Measurements from ENCODE around the gene SAPCD2. TPM values are rescaled to one million over a fixed set of nuclear protein-coding genes. Genes with fewer than 3 reads are reported as not detected.

SAPCD2 gene
- total and polyA plus RNA-seq, 9 of the 15 experiments (the other 6 are each of a cell fraction or from before 2014, with no cell fraction given): 3.4 to 91.8 (median 18.8) TPM

DNA sequence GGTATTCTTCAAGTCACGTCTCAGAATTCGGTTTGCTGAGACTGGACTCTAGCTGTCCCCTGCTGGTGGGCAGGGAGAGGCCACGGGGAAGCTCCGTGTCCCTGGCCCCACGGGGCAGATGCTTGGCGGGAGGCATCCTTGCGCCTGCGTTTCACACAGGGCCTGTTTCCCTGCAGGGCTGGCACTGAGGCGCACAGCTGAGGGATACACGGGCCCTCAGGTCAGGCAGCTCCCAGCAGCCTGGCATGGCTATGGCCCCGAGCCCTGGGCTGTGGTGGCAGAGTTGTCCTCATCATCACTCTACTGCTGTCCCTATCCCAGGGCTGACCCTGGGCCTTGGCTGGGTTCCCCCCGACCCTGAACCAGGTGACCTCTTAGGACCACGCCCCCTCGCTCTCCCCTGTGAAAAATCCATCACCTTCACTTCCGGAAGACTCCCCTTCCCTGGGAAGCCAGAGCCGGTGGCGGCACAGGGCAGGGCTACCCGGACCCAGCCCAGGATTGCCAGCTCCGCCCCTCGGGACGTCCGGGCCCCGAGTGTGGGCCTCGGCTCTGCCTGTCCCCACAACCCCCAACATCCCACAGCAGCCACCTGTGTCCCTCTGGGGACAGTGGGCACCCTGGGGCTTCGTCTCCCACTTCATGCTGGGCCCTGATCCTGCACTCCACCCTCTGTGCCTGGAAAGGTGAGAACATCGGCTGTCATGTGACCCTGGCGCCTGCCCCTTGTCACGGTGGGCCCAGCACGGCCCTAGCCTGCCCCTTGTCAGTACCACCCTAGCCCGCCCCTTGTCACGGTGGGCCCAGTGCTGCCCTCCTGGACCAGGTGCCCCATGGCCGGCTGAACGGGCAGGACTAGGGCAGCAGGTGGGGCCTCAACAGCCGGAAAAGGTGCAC, 39.1 kb upstream of the SAPCD2 start (continued):
- TF ChIP-seq ZNF24 (IDR thresholded peaks at IDR 0.05) (no peak), NR4A1 (CRISPR knock-in tag; IDR thresholded peaks at IDR 0.05) (no peak), NR4A1 (tag; IDR thresholded peaks at IDR 0.05) (no peak), TAF15 (IDR thresholded peaks at IDR 0.05; ENCODE audit: low read depth, low read length) (0 out of 2 replicates have a peak, but pooled peaks have one; percentile 34), TAL1 (IDR thresholded peaks at IDR 0.05) (no peak), JUND (IDR thresholded peaks at IDR 0.05; ENCODE audit: borderline replicate concordance, low read depth, low read length) (no peak), JUND (tag; IDR thresholded peaks at IDR 0.05; ENCODE audit: borderline replicate concordance, low read depth, low read length) (no peak), POLR2A (conservative IDR thresholded peaks at IDR 0.05) (peak; percentile 34), SMAD2 (IDR thresholded peaks at IDR 0.05; ENCODE audit: low read depth, low read length) (no peak), KDM5B (IDR thresholded peaks at IDR 0.05; ENCODE audit: insufficient replicate concordance, low read depth, low read length) (peak; percentile 34), HLTF (IDR thresholded peaks at IDR 0.05) (no peak), ZNF23 (CRISPR knock-in tag; IDR thresholded peaks at IDR 0.05) (no peak)
- TF ChIP-seq, protein P1, sequence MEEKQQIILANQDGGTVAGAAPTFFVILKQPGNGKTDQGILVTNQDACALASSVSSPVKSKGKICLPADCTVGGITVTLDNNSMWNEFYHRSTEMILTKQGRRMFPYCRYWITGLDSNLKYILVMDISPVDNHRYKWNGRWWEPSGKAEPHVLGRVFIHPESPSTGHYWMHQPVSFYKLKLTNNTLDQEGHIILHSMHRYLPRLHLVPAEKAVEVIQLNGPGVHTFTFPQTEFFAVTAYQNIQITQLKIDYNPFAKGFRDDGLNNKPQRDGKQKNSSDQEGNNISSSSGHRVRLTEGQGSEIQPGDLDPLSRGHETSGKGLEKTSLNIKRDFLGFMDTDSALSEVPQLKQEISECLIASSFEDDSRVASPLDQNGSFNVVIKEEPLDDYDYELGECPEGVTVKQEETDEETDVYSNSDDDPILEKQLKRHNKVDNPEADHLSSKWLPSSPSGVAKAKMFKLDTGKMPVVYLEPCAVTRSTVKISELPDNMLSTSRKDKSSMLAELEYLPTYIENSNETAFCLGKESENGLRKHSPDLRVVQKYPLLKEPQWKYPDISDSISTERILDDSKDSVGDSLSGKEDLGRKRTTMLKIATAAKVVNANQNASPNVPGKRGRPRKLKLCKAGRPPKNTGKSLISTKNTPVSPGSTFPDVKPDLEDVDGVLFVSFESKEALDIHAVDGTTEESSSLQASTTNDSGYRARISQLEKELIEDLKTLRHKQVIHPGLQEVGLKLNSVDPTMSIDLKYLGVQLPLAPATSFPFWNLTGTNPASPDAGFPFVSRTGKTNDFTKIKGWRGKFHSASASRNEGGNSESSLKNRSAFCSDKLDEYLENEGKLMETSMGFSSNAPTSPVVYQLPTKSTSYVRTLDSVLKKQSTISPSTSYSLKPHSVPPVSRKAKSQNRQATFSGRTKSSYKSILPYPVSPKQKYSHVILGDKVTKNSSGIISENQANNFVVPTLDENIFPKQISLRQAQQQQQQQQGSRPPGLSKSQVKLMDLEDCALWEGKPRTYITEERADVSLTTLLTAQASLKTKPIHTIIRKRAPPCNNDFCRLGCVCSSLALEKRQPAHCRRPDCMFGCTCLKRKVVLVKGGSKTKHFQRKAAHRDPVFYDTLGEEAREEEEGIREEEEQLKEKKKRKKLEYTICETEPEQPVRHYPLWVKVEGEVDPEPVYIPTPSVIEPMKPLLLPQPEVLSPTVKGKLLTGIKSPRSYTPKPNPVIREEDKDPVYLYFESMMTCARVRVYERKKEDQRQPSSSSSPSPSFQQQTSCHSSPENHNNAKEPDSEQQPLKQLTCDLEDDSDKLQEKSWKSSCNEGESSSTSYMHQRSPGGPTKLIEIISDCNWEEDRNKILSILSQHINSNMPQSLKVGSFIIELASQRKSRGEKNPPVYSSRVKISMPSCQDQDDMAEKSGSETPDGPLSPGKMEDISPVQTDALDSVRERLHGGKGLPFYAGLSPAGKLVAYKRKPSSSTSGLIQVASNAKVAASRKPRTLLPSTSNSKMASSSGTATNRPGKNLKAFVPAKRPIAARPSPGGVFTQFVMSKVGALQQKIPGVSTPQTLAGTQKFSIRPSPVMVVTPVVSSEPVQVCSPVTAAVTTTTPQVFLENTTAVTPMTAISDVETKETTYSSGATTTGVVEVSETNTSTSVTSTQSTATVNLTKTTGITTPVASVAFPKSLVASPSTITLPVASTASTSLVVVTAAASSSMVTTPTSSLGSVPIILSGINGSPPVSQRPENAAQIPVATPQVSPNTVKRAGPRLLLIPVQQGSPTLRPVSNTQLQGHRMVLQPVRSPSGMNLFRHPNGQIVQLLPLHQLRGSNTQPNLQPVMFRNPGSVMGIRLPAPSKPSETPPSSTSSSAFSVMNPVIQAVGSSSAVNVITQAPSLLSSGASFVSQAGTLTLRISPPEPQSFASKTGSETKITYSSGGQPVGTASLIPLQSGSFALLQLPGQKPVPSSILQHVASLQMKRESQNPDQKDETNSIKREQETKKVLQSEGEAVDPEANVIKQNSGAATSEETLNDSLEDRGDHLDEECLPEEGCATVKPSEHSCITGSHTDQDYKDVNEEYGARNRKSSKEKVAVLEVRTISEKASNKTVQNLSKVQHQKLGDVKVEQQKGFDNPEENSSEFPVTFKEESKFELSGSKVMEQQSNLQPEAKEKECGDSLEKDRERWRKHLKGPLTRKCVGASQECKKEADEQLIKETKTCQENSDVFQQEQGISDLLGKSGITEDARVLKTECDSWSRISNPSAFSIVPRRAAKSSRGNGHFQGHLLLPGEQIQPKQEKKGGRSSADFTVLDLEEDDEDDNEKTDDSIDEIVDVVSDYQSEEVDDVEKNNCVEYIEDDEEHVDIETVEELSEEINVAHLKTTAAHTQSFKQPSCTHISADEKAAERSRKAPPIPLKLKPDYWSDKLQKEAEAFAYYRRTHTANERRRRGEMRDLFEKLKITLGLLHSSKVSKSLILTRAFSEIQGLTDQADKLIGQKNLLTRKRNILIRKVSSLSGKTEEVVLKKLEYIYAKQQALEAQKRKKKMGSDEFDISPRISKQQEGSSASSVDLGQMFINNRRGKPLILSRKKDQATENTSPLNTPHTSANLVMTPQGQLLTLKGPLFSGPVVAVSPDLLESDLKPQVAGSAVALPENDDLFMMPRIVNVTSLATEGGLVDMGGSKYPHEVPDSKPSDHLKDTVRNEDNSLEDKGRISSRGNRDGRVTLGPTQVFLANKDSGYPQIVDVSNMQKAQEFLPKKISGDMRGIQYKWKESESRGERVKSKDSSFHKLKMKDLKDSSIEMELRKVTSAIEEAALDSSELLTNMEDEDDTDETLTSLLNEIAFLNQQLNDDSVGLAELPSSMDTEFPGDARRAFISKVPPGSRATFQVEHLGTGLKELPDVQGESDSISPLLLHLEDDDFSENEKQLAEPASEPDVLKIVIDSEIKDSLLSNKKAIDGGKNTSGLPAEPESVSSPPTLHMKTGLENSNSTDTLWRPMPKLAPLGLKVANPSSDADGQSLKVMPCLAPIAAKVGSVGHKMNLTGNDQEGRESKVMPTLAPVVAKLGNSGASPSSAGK (IDR thresholded peaks at IDR 0.05): no peak
- TF ChIP-seq, protein P2, sequence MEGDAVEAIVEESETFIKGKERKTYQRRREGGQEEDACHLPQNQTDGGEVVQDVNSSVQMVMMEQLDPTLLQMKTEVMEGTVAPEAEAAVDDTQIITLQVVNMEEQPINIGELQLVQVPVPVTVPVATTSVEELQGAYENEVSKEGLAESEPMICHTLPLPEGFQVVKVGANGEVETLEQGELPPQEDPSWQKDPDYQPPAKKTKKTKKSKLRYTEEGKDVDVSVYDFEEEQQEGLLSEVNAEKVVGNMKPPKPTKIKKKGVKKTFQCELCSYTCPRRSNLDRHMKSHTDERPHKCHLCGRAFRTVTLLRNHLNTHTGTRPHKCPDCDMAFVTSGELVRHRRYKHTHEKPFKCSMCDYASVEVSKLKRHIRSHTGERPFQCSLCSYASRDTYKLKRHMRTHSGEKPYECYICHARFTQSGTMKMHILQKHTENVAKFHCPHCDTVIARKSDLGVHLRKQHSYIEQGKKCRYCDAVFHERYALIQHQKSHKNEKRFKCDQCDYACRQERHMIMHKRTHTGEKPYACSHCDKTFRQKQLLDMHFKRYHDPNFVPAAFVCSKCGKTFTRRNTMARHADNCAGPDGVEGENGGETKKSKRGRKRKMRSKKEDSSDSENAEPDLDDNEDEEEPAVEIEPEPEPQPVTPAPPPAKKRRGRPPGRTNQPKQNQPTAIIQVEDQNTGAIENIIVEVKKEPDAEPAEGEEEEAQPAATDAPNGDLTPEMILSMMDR (IDR thresholded peaks at IDR 0.05 in 2 of 3, conservative IDR thresholded peaks at IDR 0.05 in 1 of 3; ENCODE audit: insufficient read depth in 2 of 3, low read depth in 1 of 3, low read length in 3 of 3): peak in 2 of 3 experiments; percentile 15 to 27; a peak in 2 of 6 replicates

Measured in K562 (cell line).